Activated naive CD4-positive, alpha-beta T cell treated with anti-CD3 and anti-CD28 coated beads, Interleukin-2, amount 50 U/mL, for 72 hours (primary cell): ENCODE data around the gene TBK1. TPM values are rescaled to one million over a fixed set of nuclear protein-coding genes. Genes with fewer than 3 reads are reported as not detected.

Source experiments
- ATAC-seq, 2 donors: fragments of 150-1000 bp; cut with Tn5 transposase; 2 replicates each; pipeline ENCODE4 v1.10.0; 2021; ENCODE audit warnings: mild to moderate bottlenecking in 2 of 2, moderate library complexity in 2 of 2
- DNase-seq, 2 donors: peaks; one replicate each; pipeline ENCODE4 v3.0.0; 2021 to 2022; ENCODE audit warnings: low spot score in 2 of 2
- H3K27ac Mint-ChIP-seq, 2 donors: one replicate each; pipeline ENCODE4 v1.8.0; 2022; ENCODE audit warnings: mild to moderate bottlenecking in 2 of 2, mixed read lengths in 2 of 2
- H3K36me3 Mint-ChIP-seq, 2 donors: one replicate each; pipeline ENCODE4 v1.8.0; 2022; ENCODE audit warnings: mixed read lengths in 2 of 2
- H3K9me3 Mint-ChIP-seq, 2 donors: one replicate each; pipeline ENCODE4 v1.8.0; 2022; ENCODE audit warnings: mixed read lengths in 2 of 2
- total RNA-seq, 2 donors: library from RNA; stranded (reverse); gene quantifications; one replicate each; pipeline ENCODE4 v1.2.3, GENCODE V29; 2022

The TBK1 gene
- total RNA-seq, 2 donors from 2014 or later = 21.1 to 47.6 TPM

- ATAC-seq (no peak), DNase-seq (no peak)
- no peaks in the 10 kb centered on the region for H3K9me3 Mint-ChIP-seq
- H3K36me3 Mint-ChIP-seq = peaks cover 29 to 35% of the 10 kb centered on the region in 2 donors
- H3K27ac Mint-ChIP-seq = no peak overlapping the region
These were observed 11.8 kb upstream of the TBK1 start for GRCh38 chr12:64440100-64440499.

- Mint-ChIP-seq H3K36me3 (peaks cover 6 to 34% of the 10 kb centered on the region in 2 donors), H3K27ac (peak overlapping the region in 1 of 2 donors; percentile 29), H3K9me3 (no peaks in the 10 kb centered on the region)
- ATAC-seq = peak; percentile 26 to 78
- no peak for DNase-seq
These were observed 6.4 kb upstream of the TBK1 start for GRCh38 chr12:64445490-64445889.

DNA sequence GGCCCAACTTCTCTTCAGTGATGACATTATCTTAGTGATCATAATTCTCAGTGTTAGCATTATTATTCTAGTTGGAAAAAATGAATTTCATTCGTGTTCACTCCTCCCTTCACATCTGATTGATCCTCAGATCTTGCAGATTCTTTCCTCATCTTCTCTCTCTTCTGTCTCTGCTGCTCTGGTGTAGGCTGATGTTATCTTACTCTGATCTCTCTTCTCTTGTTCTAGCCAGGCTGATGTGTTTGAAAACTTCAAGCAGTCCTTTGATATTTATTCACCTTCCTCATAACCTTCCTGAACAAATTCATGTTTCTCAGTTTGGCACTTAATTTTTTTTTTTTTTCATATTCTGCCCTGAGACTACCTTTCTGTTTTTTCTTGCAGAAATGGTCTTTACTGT, 5.6 kb upstream of the TBK1 start:
- Mint-ChIP-seq H3K9me3 (no peaks in the 10 kb centered on the region), H3K36me3 (peaks cover 6 to 34% of the 10 kb centered on the region in 2 donors)
- ATAC-seq = no peak

GRCh38 chr12:64450057-64450640, 1.8 kb upstream of the TBK1 start:
- Mint-ChIP-seq H3K9me3 (no peaks in the 10 kb centered on the region), H3K36me3 (peaks cover 15 to 28% of the 10 kb centered on the region in 2 donors), H3K27ac (peak overlapping the region in 1 of 2 donors; percentile 44)
- ATAC-seq = no peak
- DNase-seq = no peak

More for the DNA sequence above, 5.6 kb upstream of the TBK1 start:
- peak overlapping the region; percentile 11 to 22 for H3K27ac Mint-ChIP-seq
- DNase-seq = no peak

DNA sequence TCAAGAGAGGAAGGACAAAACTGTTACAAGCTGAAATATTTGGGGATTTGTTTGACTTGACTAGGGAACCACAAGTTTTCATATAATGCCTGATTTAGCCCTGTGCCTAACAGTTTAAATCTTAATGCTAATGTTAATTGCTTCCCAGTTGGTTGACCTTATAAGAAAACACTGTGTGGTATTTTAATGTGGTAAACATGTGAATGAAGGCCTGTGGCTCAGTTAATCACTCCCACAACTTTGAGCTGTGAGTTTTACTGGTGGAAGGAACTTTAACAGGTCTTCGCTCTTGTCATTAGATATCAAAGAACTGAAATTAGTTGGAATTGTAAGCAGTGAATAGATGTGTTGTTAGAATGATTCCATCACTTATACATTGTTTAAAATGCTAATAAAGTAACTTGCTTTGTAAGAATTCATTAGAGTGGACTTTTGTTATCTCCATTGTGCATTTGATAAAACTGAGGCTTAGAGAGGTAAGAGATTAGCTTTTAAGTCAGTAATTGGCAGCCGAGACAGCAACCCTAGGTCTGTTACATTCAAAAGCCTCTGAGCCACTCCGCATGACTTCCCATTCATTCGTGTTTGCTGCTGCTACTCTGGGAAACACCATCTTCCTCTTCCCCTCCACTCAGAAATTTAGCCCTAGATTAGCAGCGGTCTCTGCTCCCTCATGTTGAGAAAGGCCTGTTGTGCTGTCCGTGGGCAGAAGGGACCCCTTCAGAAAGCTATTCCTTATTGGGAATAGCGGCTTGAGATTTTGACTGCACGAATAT, 1.0 kb upstream of the TBK1 start:
- DNase-seq = no peak
- Mint-ChIP-seq H3K9me3 (no peaks in the 10 kb centered on the region), H3K27ac (peak overlapping the region; percentile 88 to 97), H3K36me3 (peaks cover 17 to 31% of the 10 kb centered on the region in 2 donors)
- ATAC-seq = no peak

DNA sequence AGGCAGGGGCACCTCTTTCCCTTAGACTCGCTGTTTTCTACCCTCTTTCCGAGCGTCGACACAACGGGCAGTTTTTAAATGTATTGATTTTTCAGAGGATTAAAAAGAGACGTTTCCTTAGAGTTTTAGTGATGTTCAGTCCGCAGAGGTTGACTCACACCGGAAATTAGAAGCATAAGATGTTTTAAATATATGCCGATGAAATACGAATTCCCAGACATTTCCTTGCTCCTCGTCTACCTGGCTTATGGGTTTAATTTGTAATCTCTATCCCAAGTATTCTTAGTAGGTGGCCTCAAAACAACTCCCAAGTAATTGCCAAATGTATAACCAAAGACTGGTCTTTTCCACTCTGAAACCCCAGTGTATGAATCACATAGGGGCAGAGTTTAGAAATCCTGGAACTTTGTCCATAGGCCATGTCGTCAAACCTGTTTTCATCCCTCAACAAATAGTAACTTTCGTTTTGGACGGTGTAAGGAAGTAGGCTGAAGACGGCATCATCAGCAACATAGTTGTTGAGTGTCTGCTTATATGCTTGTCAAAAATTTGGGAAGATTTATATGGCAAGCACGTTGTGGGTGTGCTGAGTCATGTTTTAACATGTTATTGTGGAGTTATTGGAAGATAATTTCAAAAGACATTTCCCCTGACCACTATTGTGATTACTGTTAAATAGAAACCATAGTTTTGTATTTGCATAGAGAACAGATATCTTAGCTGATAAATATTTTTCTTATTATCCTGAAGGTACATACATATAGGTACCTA, 824 bp downstream of the TBK1 start:
- Mint-ChIP-seq H3K36me3 (peaks cover 22 to 31% of the 10 kb centered on the region in 2 donors), H3K27ac (peak overlapping the region; percentile 96 to 97), H3K9me3 (no peaks in the 10 kb centered on the region)
- DNase-seq (no peak), ATAC-seq (peak; percentile 10 to 62)

- no peak for ATAC-seq
- DNase-seq = no peak
- no peaks in the 10 kb centered on the region for H3K9me3 Mint-ChIP-seq
- peak overlapping the region in 1 of 2 donors; percentile 55 for H3K27ac Mint-ChIP-seq
- peaks cover 22 to 40% of the 10 kb centered on the region in 2 donors for H3K36me3 Mint-ChIP-seq
These were observed 3.6 kb downstream of the TBK1 start for GRCh38 chr12:64455506-64455905.

DNA sequence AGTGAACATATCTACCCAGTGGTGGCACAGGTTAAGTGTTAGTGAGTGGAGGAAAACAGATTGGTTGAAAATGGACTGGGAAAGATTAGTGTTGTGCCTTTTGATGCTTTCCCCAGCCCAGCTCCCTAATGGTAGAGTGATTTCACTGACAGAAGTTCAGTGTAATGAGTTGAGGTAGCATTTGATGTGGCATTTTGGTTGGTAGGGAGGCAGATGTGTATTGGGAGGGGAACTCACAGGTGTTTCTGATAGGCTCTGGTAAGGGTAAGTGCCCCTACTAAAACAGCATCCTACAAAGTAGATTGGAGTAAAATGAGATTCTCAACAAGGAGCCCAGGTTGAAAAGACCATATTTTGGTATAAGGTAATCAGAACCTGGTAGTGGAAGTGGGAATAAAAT, 4.2 kb downstream of the TBK1 start:
- Mint-ChIP-seq H3K9me3 (no peaks in the 10 kb centered on the region), H3K36me3 (peaks cover 22 to 40% of the 10 kb centered on the region in 2 donors), H3K27ac (peak overlapping the region in 1 of 2 donors; percentile 57)
- DNase-seq = no peak
- ATAC-seq = no peak

DNA sequence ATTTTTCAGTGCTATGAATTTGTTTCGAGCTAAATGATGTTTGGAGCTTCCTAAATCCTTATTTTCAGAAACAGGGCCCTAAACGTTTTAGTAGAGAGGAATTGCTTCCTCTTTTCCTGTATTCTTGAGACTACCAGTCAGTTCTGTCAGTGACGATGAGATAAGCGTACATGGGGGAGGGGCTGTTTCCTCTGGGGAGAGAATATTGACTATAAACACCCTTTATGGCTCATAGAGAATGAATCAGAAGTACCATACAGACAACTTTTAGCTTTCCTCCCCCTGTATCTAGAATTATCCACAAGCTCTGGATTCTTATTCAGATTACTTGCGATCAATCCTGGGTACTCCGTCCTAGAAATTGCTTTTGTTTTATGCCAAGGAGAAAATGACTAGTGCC, 5.1 kb downstream of the TBK1 start:
- Mint-ChIP-seq H3K36me3 (peaks cover 17 to 45% of the 10 kb centered on the region in 2 donors), H3K9me3 (no peaks in the 10 kb centered on the region), H3K27ac (peak overlapping the region in 1 of 2 donors; percentile 69)
- ATAC-seq (peak in 1 of 2 donors; percentile 58), DNase-seq (peak in 1 of 2 donors; percentile 50)

DNA sequence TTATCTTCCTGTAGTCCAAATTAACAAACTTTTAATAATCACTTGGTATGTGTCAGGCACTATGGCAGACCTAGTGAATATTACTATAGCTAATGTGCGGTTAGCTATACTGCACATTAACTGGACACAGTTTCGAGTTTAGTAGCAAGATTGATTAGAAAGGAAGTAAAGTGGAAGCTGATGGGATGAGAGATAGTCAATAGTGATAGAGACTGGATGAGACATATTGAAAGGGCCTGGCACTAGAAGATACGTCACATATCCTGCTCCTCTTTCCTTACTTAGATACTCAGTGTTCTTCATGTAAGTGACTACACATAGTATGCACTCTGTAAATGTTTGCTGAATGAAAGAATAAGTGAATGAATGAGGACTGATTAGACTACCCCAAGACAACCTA, 5.5 kb downstream of the TBK1 start:
- Mint-ChIP-seq H3K27ac (peak overlapping the region in 1 of 2 donors; percentile 85), H3K9me3 (no peaks in the 10 kb centered on the region), H3K36me3 (peaks cover 14 to 43% of the 10 kb centered on the region in 2 donors)
- peak in 1 of 2 donors; percentile 65 for ATAC-seq
- DNase-seq = no peak

- ATAC-seq (no peak), DNase-seq (no peak)
- Mint-ChIP-seq H3K27ac (peak overlapping the region in 1 of 2 donors; percentile 85), H3K36me3 (peaks cover 10 to 38% of the 10 kb centered on the region in 2 donors), H3K9me3 (no peaks in the 10 kb centered on the region)
These were observed 6.0 kb downstream of the TBK1 start for GRCh38 chr12:64457923-64458322.

DNA sequence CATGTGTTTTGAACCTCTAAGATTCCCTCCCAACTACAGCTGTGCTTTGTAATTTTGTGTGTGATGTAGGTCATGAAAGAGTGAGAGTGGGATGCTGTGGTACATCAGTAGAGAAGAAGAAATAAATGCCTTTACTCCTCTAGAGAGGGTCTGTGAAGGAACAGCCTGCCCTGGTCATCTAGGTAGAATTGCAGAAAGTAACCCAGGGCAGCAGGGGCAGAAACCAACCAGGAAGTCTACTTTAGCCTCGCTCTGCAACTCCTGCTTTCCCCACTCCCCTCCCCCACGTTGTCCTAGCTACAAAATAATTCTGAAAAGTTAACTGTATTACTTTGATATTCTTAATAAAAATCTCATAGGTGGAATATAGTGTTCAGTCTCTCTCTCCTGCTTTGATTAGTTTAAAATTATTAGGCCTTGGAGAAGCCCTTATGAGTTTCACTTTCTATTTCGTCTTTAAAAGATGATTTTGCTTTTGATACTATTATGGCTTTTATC, 7.5 kb downstream of the TBK1 start:
- ATAC-seq (peak in 1 of 2 donors; percentile 26), DNase-seq (no peak)
- Mint-ChIP-seq H3K27ac (peak overlapping the region; percentile 70 to 94), H3K9me3 (no peaks in the 10 kb centered on the region), H3K36me3 (peaks cover 6 to 36% of the 10 kb centered on the region in 2 donors)

- ATAC-seq (no peak), DNase-seq (no peak)
- H3K9me3 Mint-ChIP-seq = no peaks in the 10 kb centered on the region
- H3K27ac Mint-ChIP-seq = peak overlapping the region in 1 of 2 donors; percentile 89
- H3K36me3 Mint-ChIP-seq = peaks cover 0 to 31% of the 10 kb centered on the region in 2 donors
These were observed 9.9 kb downstream of the TBK1 start for GRCh38 chr12:64461634-64462414.

- no peak for ATAC-seq
- no peak overlapping the region for H3K27ac Mint-ChIP-seq
- peaks cover 11 to 17% of the 10 kb centered on the region in 2 donors for H3K36me3 Mint-ChIP-seq
- H3K9me3 Mint-ChIP-seq = no peaks in the 10 kb centered on the region
- no peak for DNase-seq
These were observed 14.3 kb downstream of the TBK1 start for GRCh38 chr12:64466178-64466577.

DNA sequence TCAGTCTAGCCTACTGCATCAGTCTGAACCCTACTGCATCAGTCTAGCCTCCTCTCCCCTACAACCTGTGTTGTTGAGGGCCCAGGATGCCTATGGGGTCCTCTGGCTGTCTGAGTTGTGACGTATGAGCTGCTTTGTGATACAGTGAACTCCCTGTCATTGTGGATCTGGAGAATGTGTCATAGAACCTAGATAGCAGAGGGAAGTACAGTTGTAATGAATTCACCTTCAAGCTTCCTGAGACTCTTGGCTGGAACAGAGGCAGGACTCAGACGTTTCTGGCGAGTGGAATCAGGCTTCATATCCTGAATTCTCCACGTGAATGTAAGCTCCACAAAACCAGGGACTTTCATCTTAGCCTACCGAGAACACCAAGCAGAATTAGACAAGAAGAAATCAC, 17.0 kb downstream of the TBK1 start:
- ATAC-seq (no peak), DNase-seq (no peak)
- Mint-ChIP-seq H3K9me3 (no peaks in the 10 kb centered on the region), H3K27ac (no peak overlapping the region), H3K36me3 (peaks cover 26 to 27% of the 10 kb centered on the region in 2 donors)
